Ishikawa (cell line): ENCODE results near the gene CFAP298.

ENCODE experiments used
- CEBPB ChIP-seq: IDR thresholded peaks from 2 replicates; pipeline ENCODE4 v1.6.1; 2012
- CREB1 ChIP-seq: IDR thresholded peaks from 2 replicates; pipeline ENCODE4 v1.6.1; 2012; ENCODE audit warnings: low read depth
- EGR1 ChIP-seq: IDR thresholded peaks from 2 replicates; pipeline ENCODE4 v1.6.1; 2012
- EP300 ChIP-seq: IDR thresholded peaks from 2 replicates; pipeline ENCODE4 v1.6.1; 2012; ENCODE audit warnings: borderline replicate concordance
- FOXM1 ChIP-seq: IDR thresholded peaks from 2 replicates; pipeline ENCODE4 v1.6.1; 2012; ENCODE audit warnings: low read depth, borderline replicate concordance
- NFIC ChIP-seq: IDR thresholded peaks from 2 replicates; pipeline ENCODE4 v1.6.1; 2012
- RAD21 ChIP-seq: IDR thresholded peaks from 2 replicates; pipeline ENCODE4 v1.6.1; 2012; ENCODE audit warnings: low read depth
- TAF1 ChIP-seq: IDR thresholded peaks from 2 replicates; pipeline ENCODE4 v1.6.1; 2012; ENCODE audit warnings: low read depth, mild to moderate bottlenecking
- TCF12 ChIP-seq: IDR thresholded peaks from 2 replicates; pipeline ENCODE4 v1.6.1; 2012; ENCODE audit warnings: low read depth
- TEAD4 ChIP-seq: IDR thresholded peaks from 2 replicates; pipeline ENCODE4 v1.6.1; 2012
- YY1 ChIP-seq: IDR thresholded peaks from 2 replicates; pipeline ENCODE4 v1.6.1; 2012; ENCODE audit warnings: low read depth
- ZBTB7A ChIP-seq: IDR thresholded peaks from 2 replicates; pipeline ENCODE4 v1.6.1; 2012; ENCODE audit warnings: low read depth
- TF ChIP-seq, protein P1 (sequence below): IDR thresholded peaks from 2 replicates; pipeline ENCODE4 v1.6.1; 2012
- TF ChIP-seq, protein P2 (sequence below): IDR thresholded peaks from 2 replicates; pipeline ENCODE4 v1.6.1; 2012; ENCODE audit warnings: low read depth, mild to moderate bottlenecking
- TF ChIP-seq, protein P3 (sequence below): IDR thresholded peaks from 2 replicates; pipeline ENCODE4 v1.6.1; 2012

The CFAP298 gene

DNA sequence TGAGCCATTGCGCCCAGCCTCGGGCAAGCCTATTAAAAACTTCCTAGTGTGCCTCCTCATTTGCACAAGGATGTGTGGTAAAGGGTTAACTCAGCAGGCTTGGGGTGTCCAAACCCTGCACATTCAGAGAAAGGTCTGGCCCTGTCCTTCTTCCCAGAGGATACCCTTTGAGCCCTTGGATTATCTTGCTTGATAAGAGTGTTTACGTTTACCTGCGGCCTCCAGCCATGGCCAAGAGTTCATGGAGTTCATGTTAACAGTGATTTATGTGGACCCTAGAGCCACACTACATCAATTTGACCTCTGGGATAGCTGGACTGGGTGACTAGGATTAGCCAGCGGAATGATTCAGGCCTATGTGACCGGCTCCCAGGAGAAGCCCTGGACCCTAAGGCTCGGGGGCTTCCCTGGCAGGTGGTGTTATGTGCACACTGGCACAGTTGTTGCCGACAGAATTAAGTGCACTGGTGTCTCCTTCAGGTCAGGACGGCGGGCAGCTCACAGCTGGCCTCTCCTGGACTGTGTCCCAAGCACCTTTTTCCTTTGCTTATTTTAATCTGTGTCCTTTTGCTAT, 19.2 kb downstream of the CFAP298 start:
- TF ChIP-seq, protein P1, sequence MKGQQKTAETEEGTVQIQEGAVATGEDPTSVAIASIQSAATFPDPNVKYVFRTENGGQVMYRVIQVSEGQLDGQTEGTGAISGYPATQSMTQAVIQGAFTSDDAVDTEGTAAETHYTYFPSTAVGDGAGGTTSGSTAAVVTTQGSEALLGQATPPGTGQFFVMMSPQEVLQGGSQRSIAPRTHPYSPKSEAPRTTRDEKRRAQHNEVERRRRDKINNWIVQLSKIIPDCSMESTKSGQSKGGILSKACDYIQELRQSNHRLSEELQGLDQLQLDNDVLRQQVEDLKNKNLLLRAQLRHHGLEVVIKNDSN: no peak
- TF ChIP-seq TCF12: no peak
- no peak for TF ChIP-seq CREB1
- no peak for TF ChIP-seq TEAD4
- TF ChIP-seq, protein P2, sequence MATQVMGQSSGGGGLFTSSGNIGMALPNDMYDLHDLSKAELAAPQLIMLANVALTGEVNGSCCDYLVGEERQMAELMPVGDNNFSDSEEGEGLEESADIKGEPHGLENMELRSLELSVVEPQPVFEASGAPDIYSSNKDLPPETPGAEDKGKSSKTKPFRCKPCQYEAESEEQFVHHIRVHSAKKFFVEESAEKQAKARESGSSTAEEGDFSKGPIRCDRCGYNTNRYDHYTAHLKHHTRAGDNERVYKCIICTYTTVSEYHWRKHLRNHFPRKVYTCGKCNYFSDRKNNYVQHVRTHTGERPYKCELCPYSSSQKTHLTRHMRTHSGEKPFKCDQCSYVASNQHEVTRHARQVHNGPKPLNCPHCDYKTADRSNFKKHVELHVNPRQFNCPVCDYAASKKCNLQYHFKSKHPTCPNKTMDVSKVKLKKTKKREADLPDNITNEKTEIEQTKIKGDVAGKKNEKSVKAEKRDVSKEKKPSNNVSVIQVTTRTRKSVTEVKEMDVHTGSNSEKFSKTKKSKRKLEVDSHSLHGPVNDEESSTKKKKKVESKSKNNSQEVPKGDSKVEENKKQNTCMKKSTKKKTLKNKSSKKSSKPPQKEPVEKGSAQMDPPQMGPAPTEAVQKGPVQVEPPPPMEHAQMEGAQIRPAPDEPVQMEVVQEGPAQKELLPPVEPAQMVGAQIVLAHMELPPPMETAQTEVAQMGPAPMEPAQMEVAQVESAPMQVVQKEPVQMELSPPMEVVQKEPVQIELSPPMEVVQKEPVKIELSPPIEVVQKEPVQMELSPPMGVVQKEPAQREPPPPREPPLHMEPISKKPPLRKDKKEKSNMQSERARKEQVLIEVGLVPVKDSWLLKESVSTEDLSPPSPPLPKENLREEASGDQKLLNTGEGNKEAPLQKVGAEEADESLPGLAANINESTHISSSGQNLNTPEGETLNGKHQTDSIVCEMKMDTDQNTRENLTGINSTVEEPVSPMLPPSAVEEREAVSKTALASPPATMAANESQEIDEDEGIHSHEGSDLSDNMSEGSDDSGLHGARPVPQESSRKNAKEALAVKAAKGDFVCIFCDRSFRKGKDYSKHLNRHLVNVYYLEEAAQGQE: no peak
- TF ChIP-seq NFIC: no peak
- no peak for TF ChIP-seq FOXM1

DNA sequence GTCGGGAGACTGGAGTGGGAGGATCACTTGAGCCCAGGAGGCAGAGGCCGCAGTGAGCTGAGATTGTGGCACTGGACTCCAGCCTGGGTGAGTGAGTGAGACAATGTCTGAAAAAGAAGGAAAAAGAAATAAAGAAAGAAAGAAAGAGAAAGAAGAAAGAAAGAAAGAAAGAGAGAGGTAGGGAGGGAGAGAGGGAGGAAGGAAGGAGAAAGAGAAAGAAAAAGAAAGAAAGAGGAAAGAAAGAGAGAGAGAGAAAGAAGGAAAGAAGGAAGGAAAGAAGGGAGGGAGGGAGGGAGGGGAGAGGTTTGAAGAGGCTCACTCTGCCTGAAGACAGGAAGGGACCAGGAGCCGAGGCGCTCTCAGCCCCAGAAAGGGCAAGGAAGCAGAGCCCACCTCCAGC, 22.0 kb downstream of the CFAP298 start:
- TF ChIP-seq CEBPB: no peak
- TF ChIP-seq, protein P1: no peak
- no peak for TF ChIP-seq EP300
- no peak for TF ChIP-seq FOXM1
- no peak for TF ChIP-seq RAD21
- TF ChIP-seq EGR1: no peak
- TF ChIP-seq TEAD4: no peak
- no peak for TF ChIP-seq TCF12
- no peak for TF ChIP-seq NFIC
- no peak for TF ChIP-seq ZBTB7A
- TF ChIP-seq, protein P3, sequence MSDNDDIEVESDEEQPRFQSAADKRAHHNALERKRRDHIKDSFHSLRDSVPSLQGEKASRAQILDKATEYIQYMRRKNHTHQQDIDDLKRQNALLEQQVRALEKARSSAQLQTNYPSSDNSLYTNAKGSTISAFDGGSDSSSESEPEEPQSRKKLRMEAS: no peak
- TF ChIP-seq, protein P2: no peak
- no peak for TF ChIP-seq YY1
- no peak for TF ChIP-seq CREB1
- TF ChIP-seq TAF1: no peak

DNA sequence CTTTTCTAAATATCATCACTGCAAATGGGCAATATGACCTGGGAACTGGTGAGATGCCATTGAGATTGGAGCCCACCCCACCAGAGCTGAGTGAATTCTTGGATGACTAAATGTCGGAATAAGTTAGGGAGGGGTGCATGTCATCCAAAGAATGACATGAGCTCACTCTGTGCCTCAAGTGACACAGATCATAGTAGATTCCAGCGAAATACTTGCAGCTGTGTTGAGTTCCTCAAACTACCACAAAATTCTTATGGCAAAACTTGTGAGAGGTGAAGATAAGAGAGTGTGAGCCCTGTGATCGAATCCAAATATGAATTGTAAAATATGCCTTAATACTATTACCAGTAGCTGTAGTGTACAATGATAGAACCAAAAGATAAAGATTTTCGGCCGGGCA, 24.5 kb downstream of the CFAP298 start:
- TF ChIP-seq, protein P2: no peak
- TF ChIP-seq RAD21 (no peak), CEBPB (no peak), EP300 (no peak), YY1 (no peak), TAF1 (no peak), FOXM1 (no peak), CREB1 (no peak), EGR1 (no peak), TEAD4 (no peak), NFIC (no peak), ZBTB7A (no peak), TCF12 (no peak)
- TF ChIP-seq, protein P3: no peak
- TF ChIP-seq, protein P1: no peak

DNA sequence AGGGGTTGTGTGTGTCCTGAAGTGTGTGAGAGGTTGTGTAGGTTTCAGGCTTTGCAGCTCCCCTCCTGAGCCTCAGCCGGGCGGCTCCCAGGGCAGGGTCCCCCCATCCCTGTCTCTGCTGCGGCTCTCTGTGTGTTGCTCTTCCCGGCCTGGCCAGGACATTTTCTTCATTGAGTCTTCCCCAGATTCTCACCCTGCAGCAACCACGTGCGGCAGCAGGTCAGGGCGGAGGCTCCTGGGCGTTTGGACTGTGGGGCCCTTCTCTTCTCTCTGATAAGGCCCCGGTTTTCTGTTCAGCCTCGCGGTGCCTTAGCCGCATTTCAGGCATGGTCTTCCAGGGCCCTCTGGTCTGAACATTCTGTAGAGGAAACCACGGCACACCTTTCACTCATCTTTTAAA, 25.1 kb downstream of the CFAP298 start:
- TF ChIP-seq YY1: no peak
